Measurements from ENCODE around the gene DYNC1H1. TPM values are rescaled to one million over a fixed set of nuclear protein-coding genes. Genes with fewer than 3 reads are reported as not detected.

The DYNC1H1 gene
- total and polyA plus RNA-seq, 2 of the 13 experiments (the other 11 are each of a cell fraction or from before 2014, with no cell fraction given), result 74.4 to 239 TPM

GRCh38 chr14:101961011-101961721, 3.2 kb upstream of the DYNC1H1 start (continued):
- TF ChIP-seq HMGXB3 (CRISPR knock-in tag; IDR thresholded peaks at IDR 0.05; ENCODE audit: borderline replicate concordance) (no peak), ZNF597 (CRISPR knock-in tag; IDR thresholded peaks at IDR 0.05) (no peak), AKAP8 (CRISPR knock-in tag; IDR thresholded peaks at IDR 0.05) (no peak), MXD3 (CRISPR knock-in tag; IDR thresholded peaks at IDR 0.05) (0 out of 2 replicates have a peak, but pooled peaks have one; percentile 55), RFXANK (CRISPR knock-in tag; IDR thresholded peaks at IDR 0.05) (no peak), DRAP1 (CRISPR knock-in tag; IDR thresholded peaks at IDR 0.05) (no peak), CHCHD3 (CRISPR knock-in tag; IDR thresholded peaks at IDR 0.05) (no peak), SRSF4 (IDR thresholded peaks at IDR 0.05; ENCODE audit: low read depth, low read length, poor library complexity, severe bottlenecking) (no peak), EHMT2 (IDR thresholded peaks at IDR 0.05; ENCODE audit: borderline replicate concordance, low read depth, low read length) (no peak), GZF1 (CRISPR knock-in tag; IDR thresholded peaks at IDR 0.05) (no peak), HOXD1 (CRISPR knock-in tag; IDR thresholded peaks at IDR 0.05) (peak; percentile 90; the same call in 1 of the 2 replicates), ZNF235 (CRISPR knock-in tag; IDR thresholded peaks at IDR 0.05; ENCODE audit: borderline replicate concordance) (0 out of 2 replicates have a peak, but pooled peaks have one; percentile 26), ZSCAN20 (CRISPR knock-in tag; IDR thresholded peaks at IDR 0.05; ENCODE audit: borderline replicate concordance) (no peak), ZSCAN31 (CRISPR knock-in tag; IDR thresholded peaks at IDR 0.05; ENCODE audit: low read depth) (peak; percentile 40; the same call in 1 of the 2 replicates), HMGXB4 (CRISPR knock-in tag; IDR thresholded peaks at IDR 0.05; ENCODE audit: borderline replicate concordance in 1 of 2, low read depth in 1 of 2) (peak in 1 of 2 experiments; percentile 89; a peak in 3 of 4 replicates), ETS1 (CRISPR knock-in tag; IDR thresholded peaks at IDR 0.05) (no peak), SIX4 (CRISPR knock-in tag; IDR thresholded peaks at IDR 0.05) (0 out of 2 replicates have a peak, but pooled peaks have one; percentile 25)
